Activated CD8-positive, alpha-beta T cell treated with anti-CD3 and anti-CD28 coated beads for 36 hours (primary cell): ENCODE results near the gene SLC24A3. TPM values are rescaled to one million over a fixed set of nuclear protein-coding genes. Genes with fewer than 3 reads are reported as not detected.

ENCODE experiments used
- ATAC-seq: fragments of 200-7000 bp; cut with Tn5 transposase; one replicate; pipeline ENCODE4 v1.10.0; 2021; ENCODE audit warnings: mild to moderate bottlenecking, moderate library complexity
- CTCF ChIA-PET: fragments of 350-600 bp; sonication (Branson Sonifier 250); formaldehyde crosslinking; loops from one replicate; lab custom pipeline; 2021; ENCODE audit warnings: antibody characterized with exemption; lab: Charles Lee
- POLR2A ChIA-PET: fragments of 350-600 bp; sonication (Branson Sonifier 250); formaldehyde crosslinking; loops from one replicate; lab custom pipeline; 2021; ENCODE audit warnings: antibody characterized with exemption; lab: Charles Lee
- DNase-seq: peaks from one replicate; pipeline ENCODE4 v3.0.0-alpha.2; 2020
- H3K27ac Mint-ChIP-seq: one replicate; pipeline ENCODE4 v1.8.0; 2021; ENCODE audit warnings: mild to moderate bottlenecking, mixed read lengths
- H3K27me3 Mint-ChIP-seq: one replicate; pipeline ENCODE4 v1.8.0; 2021; ENCODE audit warnings: mixed read lengths
- H3K36me3 Mint-ChIP-seq: one replicate; pipeline ENCODE4 v1.8.0; 2021; ENCODE audit warnings: low read depth, mixed read lengths
- H3K4me1 Mint-ChIP-seq: one replicate; pipeline ENCODE4 v1.8.0; 2021; ENCODE audit warnings: low read depth, mixed read lengths
- H3K4me3 Mint-ChIP-seq: one replicate; pipeline ENCODE4 v1.8.0; 2021; ENCODE audit warnings: mild to moderate bottlenecking, moderate library complexity, mixed read lengths
- H3K9me3 Mint-ChIP-seq: one replicate; pipeline ENCODE4 v1.8.0; 2021; ENCODE audit warnings: mixed read lengths
- intact Hi-C: fragments of 100-400 bp; cut with micrococcal nuclease; formaldehyde crosslinking; loops from one replicate; pipeline ENCODE4 v1.10.0; 2022
- total RNA-seq, 2 experiments: library from RNA; stranded (reverse); gene quantifications; one replicate each; pipeline ENCODE4 v1.2.3, GENCODE V29; 2021
- TF ChIP-seq, protein P1 (sequence below): fragments of 200-600 bp; IDR thresholded peaks from one replicate; pipeline ENCODE4 v1.8.0; 2022; ENCODE audit warnings: antibody characterized with exemption, mild to moderate bottlenecking

Gene SLC24A3
- total RNA-seq, 2 experiments from 2014 or later: not detected

- ChIA-PET POLR2A (no interaction called here), CTCF (no interaction called here)
- ATAC-seq (no peak), DNase-seq (no peak)
- TF ChIP-seq, protein P1, sequence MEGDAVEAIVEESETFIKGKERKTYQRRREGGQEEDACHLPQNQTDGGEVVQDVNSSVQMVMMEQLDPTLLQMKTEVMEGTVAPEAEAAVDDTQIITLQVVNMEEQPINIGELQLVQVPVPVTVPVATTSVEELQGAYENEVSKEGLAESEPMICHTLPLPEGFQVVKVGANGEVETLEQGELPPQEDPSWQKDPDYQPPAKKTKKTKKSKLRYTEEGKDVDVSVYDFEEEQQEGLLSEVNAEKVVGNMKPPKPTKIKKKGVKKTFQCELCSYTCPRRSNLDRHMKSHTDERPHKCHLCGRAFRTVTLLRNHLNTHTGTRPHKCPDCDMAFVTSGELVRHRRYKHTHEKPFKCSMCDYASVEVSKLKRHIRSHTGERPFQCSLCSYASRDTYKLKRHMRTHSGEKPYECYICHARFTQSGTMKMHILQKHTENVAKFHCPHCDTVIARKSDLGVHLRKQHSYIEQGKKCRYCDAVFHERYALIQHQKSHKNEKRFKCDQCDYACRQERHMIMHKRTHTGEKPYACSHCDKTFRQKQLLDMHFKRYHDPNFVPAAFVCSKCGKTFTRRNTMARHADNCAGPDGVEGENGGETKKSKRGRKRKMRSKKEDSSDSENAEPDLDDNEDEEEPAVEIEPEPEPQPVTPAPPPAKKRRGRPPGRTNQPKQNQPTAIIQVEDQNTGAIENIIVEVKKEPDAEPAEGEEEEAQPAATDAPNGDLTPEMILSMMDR: no peak
- no peaks in the 10 kb centered on the region for H3K4me1 Mint-ChIP-seq
- no peak overlapping the region for H3K27ac Mint-ChIP-seq
- H3K27me3 Mint-ChIP-seq: peaks cover 2% of the 10 kb centered on the region
- no peak overlapping the region for H3K4me3 Mint-ChIP-seq
- intact Hi-C loops: no loop called here
- H3K36me3 Mint-ChIP-seq: no peaks in the 10 kb centered on the region
- peaks cover 11% of the 10 kb centered on the region for H3K9me3 Mint-ChIP-seq
Observed at GRCh38 chr20:19565736-19566135, 353.3 kb downstream of the SLC24A3 start.

DNA sequence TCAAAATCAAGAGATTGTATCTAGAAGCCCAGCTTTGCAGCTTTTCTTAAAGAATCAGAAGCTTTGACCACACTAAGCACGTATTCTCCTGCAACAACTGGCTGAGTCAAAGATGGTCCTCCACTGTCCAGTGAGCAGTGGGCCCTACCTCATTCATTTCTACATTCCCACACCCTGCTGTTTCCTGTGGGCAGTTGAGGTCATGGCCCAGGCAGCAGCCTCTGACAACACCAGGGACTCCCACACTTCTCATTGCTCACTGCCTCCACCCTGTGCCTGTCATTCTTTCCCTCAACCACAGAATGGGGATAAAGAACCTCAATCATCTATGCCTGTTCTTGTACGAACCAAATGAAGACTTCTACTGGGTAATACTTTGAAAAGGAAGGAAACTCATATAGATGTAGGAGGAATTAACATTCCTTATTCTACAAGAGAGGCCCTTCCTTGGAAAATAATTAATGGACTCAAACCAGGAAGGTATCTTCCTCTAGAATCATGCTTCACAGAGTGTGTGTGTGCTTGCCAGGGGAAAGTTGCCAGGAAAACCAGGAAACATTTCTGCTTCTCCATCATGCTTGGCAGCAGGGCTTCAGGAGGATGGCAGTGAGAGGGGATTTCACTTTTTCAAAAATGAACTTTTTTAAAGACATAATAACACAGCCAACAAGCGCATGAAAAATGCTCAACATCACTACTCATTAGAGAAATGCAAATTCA is 353.9 kb downstream of the SLC24A3 start:
- Mint-ChIP-seq H3K27ac (no peak overlapping the region), H3K9me3 (peaks cover 11% of the 10 kb centered on the region), H3K27me3 (peaks cover 2% of the 10 kb centered on the region), H3K4me1 (no peaks in the 10 kb centered on the region), H3K4me3 (no peak overlapping the region), H3K36me3 (no peaks in the 10 kb centered on the region)
- DNase-seq (no peak), ATAC-seq (no peak)
- ChIA-PET CTCF (no interaction called here), POLR2A (no interaction called here)
- intact Hi-C loops: no loop called here
- TF ChIP-seq, protein P1: no peak

DNA sequence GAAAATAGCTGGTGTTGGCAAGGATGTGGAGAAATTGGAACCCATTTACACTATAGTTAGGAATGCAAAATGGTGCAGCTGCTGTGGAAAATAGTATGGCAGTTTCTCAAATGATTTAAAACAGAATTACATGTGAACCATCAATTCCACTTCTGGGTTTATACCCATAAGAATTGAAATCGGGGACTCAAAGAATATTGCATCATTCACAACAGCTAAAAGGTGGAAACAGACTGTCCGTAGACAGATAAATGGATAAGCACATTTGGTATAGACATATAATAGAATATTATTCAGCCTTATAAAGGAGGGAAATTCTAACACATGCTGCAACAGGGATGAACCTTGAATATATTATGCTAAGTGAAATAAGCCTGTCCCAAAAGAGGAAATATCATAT is 355.7 kb downstream of the SLC24A3 start:
- CTCF ChIA-PET: no interaction called here
- no peak overlapping the region for H3K4me3 Mint-ChIP-seq
- POLR2A ChIA-PET: no interaction called here
- H3K27me3 Mint-ChIP-seq: peaks cover 2% of the 10 kb centered on the region
- no peak overlapping the region for H3K27ac Mint-ChIP-seq
- DNase-seq: no peak
- intact Hi-C loops: no loop called here
- TF ChIP-seq, protein P1: no peak
- H3K4me1 Mint-ChIP-seq: no peaks in the 10 kb centered on the region
- H3K36me3 Mint-ChIP-seq: no peaks in the 10 kb centered on the region
- H3K9me3 Mint-ChIP-seq: peaks cover 11% of the 10 kb centered on the region
- ATAC-seq: no peak

DNA sequence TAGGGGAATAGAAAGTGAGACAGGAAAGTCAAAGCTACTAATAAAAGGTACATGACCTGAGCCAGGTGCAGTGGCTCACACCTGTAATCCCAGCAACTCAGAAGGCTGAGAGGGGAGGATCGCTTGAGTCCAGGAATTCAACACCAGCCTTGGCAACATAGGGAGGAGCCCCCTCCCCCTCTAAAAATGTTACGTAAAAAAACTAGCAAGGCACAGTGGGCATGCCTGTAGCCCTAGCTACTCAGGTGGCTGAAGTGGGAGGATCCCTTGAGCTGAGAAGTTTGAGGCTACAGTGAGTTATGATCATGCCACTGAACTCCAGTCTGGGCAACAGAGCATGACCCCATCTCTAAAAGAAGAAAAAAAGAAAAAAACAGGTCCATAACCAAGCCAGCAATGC is 359.6 kb downstream of the SLC24A3 start:
- H3K4me1 Mint-ChIP-seq: no peaks in the 10 kb centered on the region
- H3K9me3 Mint-ChIP-seq: peaks cover 11% of the 10 kb centered on the region
- no peak overlapping the region for H3K4me3 Mint-ChIP-seq

DNA sequence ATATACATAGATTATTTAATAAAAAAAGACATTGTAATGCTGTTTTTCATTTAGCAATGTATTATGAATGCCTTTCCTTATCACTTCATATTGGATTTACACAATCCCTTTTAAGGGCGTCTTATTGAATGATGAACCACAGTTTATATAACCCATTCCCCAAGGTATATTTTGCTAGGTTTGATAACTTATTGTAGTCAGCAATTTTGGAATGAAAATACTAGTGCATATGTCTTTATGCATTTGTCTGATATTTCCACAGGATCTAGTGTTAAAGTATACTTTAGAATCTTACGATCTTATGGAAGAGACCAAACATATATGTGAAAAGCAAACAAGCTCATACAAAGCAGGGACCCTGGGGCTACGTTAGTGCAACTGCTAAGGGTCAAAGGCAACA is 365.2 kb downstream of the SLC24A3 start:
- ChIA-PET POLR2A (no interaction called here), CTCF (no interaction called here)
- no peaks in the 10 kb centered on the region for H3K36me3 Mint-ChIP-seq
- H3K27me3 Mint-ChIP-seq: no peaks in the 10 kb centered on the region
- no peak for DNase-seq
- no peaks in the 10 kb centered on the region for H3K4me1 Mint-ChIP-seq
- no peak overlapping the region for H3K4me3 Mint-ChIP-seq
- no peak overlapping the region for H3K27ac Mint-ChIP-seq
- TF ChIP-seq, protein P1: no peak
- intact Hi-C loops: no loop called here
- no peaks in the 10 kb centered on the region for H3K9me3 Mint-ChIP-seq
- no peak for ATAC-seq

More for the DNA sequence above, 359.6 kb downstream of the SLC24A3 start:
- peaks cover 2% of the 10 kb centered on the region for H3K27me3 Mint-ChIP-seq
- POLR2A ChIA-PET: no interaction called here
- H3K36me3 Mint-ChIP-seq: no peaks in the 10 kb centered on the region
- CTCF ChIA-PET: no interaction called here
- intact Hi-C loops: no loop called here
- TF ChIP-seq, protein P1: no peak
- ATAC-seq (no peak), DNase-seq (no peak)
- no peak overlapping the region for H3K27ac Mint-ChIP-seq
